Naive thymus-derived CD8-positive, alpha-beta T cell (primary cell): ENCODE results near the gene TIMELESS. TPM values are rescaled to one million over a fixed set of nuclear protein-coding genes. Genes with fewer than 3 reads are reported as not detected.
A peak's percentile ranks its signal among the peaks of the same experiment; 100 is the strongest.
"Not testable (repeated sequence)": the region's sequence is repeated elsewhere in the genome, so short reads cannot be mapped to it uniquely, and the experiment has no call there.

Source experiments
- ATAC-seq, 2 donors: fragments of 150-1000 bp; cut with Tn5 transposase in 1 of 2; sonication (Bioruptor Pico), chemical (Tn5 transposase) in 1 of 2; 1 replicate in 1 of 2; 2 replicates in 1 of 2; pipeline ENCODE4 v1.10.0; 2021; ENCODE audit warnings: mild to moderate bottlenecking in 2 of 2, moderate library complexity in 2 of 2
- POLR2A ChIA-PET: fragments of 350-600 bp; sonication (Branson Sonifier 250); formaldehyde crosslinking; loops from one replicate; lab custom pipeline; 2021; ENCODE audit warnings: antibody characterized with exemption; lab: Charles Lee
- DNase-seq, 10 donors: peaks; one replicate each; pipeline versions ENCODE4 v3.0.0 to v3.0.0-alpha.2; 2020 to 2022
- H3K27ac Mint-ChIP-seq, 10 donors: one replicate each; pipeline ENCODE4 v1.8.0; 2020 to 2022; ENCODE audit warnings: mild to moderate bottlenecking in 10 of 10, mixed read lengths in 10 of 10, moderate library complexity in 4 of 10, inconsistent platforms in 1 of 10
- H3K27me3 Mint-ChIP-seq, 5 donors: one replicate each; pipeline ENCODE4 v1.8.0; 2021 to 2022; ENCODE audit warnings: mixed read lengths in 5 of 5
- H3K36me3 Mint-ChIP-seq, 3 donors: one replicate each; pipeline ENCODE4 v1.8.0; 2020 to 2022; ENCODE audit warnings: mixed read lengths in 3 of 3, mild to moderate bottlenecking in 2 of 3, inconsistent platforms in 1 of 3
- H3K4me1 Mint-ChIP-seq, 4 donors: one replicate each; pipeline ENCODE4 v1.8.0; 2021 to 2022; ENCODE audit warnings: mixed read lengths in 4 of 4
- H3K4me3 Mint-ChIP-seq, 10 donors: one replicate each; pipeline ENCODE4 v1.8.0; 2020 to 2022; ENCODE audit warnings: mild to moderate bottlenecking in 10 of 10, mixed read lengths in 10 of 10, moderate library complexity in 6 of 10, inconsistent platforms in 1 of 10
- H3K9me3 Mint-ChIP-seq, 9 donors: one replicate each; pipeline ENCODE4 v1.8.0; 2020 to 2022; ENCODE audit warnings: mixed read lengths in 9 of 9, mild to moderate bottlenecking in 3 of 9, inconsistent platforms in 1 of 9, moderate library complexity in 1 of 9
- polyA plus RNA-seq, 3 donors: library from polyadenylated mRNA; unstranded; fragments of 300-500 nt; fragmentation: Illumina TruSeq; gene quantifications; one replicate each; pipeline ENCODE4 v1.2.3, GENCODE V29; 2021
- total RNA-seq, 8 experiments: library from RNA in 2 of 8; stranded (reverse) in 2 of 8; gene quantifications; one replicate each; pipeline ENCODE4 v1.2.3 and lab custom pipeline; 2021 to 2026

TIMELESS gene
- total and polyA plus RNA-seq, 5 experiments from 2014 or later = 3.3 to 5.8 (median 4.2) TPM

GRCh38 chr12:56457817-56458216 is 8.6 kb upstream of the TIMELESS start:
- Mint-ChIP-seq H3K4me1 (peaks cover 0 to 4% (median 0%) of the 10 kb centered on the region in 4 donors), H3K9me3 (no peaks in the 10 kb centered on the region), H3K36me3 (no peaks in the 10 kb centered on the region), H3K27ac (no peak overlapping the region), H3K27me3 (no peaks in the 10 kb centered on the region), H3K4me3 (no peak overlapping the region)
- POLR2A ChIA-PET = interaction anchor here (1.4 kb wide), 1 partner anchor 10 kb away, joined by 5 read pairs; the partner anchor contains the start of gene SPRYD4
- ATAC-seq = no peak
- no peak for DNase-seq

DNA sequence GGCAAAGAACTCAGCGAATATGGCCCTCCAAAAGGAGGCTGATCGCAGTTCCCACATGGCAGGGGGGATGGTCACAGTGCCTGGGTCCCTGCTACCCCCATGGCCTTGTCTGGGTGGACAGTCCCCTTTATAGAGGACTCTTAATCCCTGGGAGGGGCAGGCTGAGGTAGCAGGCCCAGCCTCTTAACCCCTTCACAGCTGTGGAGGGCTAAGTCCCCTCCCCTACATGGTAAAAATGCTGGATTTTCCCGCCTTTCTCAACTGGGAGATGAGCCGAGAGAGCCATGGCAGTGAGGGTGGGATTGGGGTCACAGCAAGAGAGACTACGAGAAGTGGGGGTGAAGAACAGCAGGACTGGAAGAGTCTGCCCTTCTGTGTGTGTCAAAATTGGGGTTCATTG is 5.3 kb upstream of the TIMELESS start, which contains the start of gene MIP:
Gene MIP (minus strand): TSS at position 101 of the 400 bp plus-strand sequence. CDS start 44 bp downstream, at position 57.
- no peak for DNase-seq
- Mint-ChIP-seq H3K9me3 (no peaks in the 10 kb centered on the region), H3K4me3 (no peak within 1 kb of the TSS), H3K27ac (peak within 1 kb of the TSS in 2 of 10 donors; percentile 28 to 68), H3K36me3 (no peaks in the 10 kb centered on the region), H3K4me1 (peaks cover 2 to 12% (median 5%) of the 10 kb centered on the region in 4 donors), H3K27me3 (no peaks in the 10 kb centered on the region)
- no peak for ATAC-seq
- POLR2A ChIA-PET = interaction anchor here (0.6 to 1.3 kb wide), 2 partner anchors 14 to 110 kb away, joined by 3 read pairs; no protein-coding TSS in a partner anchor

DNA sequence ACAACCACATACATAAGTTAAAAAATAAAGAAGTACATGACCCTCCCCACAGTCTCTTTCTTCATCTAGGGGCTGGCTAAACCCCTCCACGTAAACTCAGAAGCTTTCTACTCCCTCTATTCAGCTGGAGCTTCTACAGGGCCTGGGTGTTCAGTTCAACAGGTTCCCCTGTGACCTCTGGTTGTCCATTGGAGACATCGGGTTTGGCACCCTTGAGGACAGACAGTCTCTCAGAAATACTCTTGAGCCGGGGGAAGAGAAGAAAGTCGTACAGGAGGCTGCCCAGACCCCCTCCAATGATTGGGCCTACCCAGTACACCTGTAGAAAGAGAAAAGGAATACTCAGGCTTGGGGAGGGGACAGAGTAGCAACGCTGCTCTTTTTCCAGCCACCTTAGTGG is 1.9 kb upstream of the TIMELESS start:
- Mint-ChIP-seq H3K4me3 (peak overlapping the region in 2 of 10 donors; percentile 34 to 57), H3K27ac (peak overlapping the region in 3 of 10 donors; percentile 7 to 53 (median 17)), H3K4me1 (peaks cover 7 to 28% (median 14%) of the 10 kb centered on the region in 4 donors), H3K9me3 (no peaks in the 10 kb centered on the region), H3K27me3 (no peaks in the 10 kb centered on the region), H3K36me3 (no peaks in the 10 kb centered on the region)
- no peak for ATAC-seq
- no peak for DNase-seq
- POLR2A ChIA-PET = interaction anchor here (3.9 kb wide), 1 partner anchor 13 kb away, joined by 15 read pairs; no protein-coding TSS in a partner anchor

DNA sequence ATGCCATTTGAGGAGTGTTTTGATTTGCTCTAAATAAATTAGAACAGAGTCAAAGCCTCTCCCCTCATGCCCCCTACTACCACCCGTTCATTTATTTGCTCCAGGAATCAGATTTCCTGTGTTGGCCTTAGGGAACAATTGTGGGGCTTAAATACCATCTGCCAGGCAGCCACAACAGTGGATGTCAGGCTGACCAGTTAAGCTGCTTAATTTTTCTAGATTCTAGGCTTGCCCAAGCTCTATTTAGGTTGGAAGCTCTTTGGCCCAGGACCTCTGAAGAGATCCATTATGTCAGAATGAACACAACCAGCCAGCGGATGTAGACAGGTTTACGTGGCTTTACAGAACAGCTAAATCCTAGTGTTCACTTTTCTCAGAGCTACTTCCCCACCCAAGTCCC is 1.0 kb upstream of the TIMELESS start:
- no peaks in the 10 kb centered on the region for H3K27me3 Mint-ChIP-seq
- H3K4me1 Mint-ChIP-seq = peaks cover 7 to 28% (median 14%) of the 10 kb centered on the region in 4 donors
- POLR2A ChIA-PET = interaction anchor here (1.4 to 3.9 kb wide), 4 partner anchors 14 to 332 kb away, joined by 3 to 15 read pairs (median 12); partner anchors contain the start of genes RNF41, STAT2 and ZC3H10
- peak overlapping the region in 6 of 10 donors; percentile 93 to 97 (median 96) for H3K27ac Mint-ChIP-seq
- no peaks in the 10 kb centered on the region for H3K36me3 Mint-ChIP-seq
- no peak for DNase-seq
- no peaks in the 10 kb centered on the region for H3K9me3 Mint-ChIP-seq
- no peak for ATAC-seq
- peak overlapping the region in 8 of 10 donors; percentile 27 to 95 (median 92) for H3K4me3 Mint-ChIP-seq

GRCh38 chr12:56449622-56449984 is 377 bp upstream of the TIMELESS start:
- ATAC-seq = no peak
- Mint-ChIP-seq H3K4me3 (peak overlapping the region; percentile 88 to 95 (median 92)), H3K36me3 (no peaks in the 10 kb centered on the region), H3K27me3 (no peaks in the 10 kb centered on the region), H3K9me3 (peaks cover 0 to 3% (median 0%) of the 10 kb centered on the region in 9 donors), H3K4me1 (peaks cover 10 to 28% (median 14%) of the 10 kb centered on the region in 4 donors), H3K27ac (peak overlapping the region; percentile 93 to 97 (median 95))
- POLR2A ChIA-PET = interaction anchor here (0.6 to 3.9 kb wide), 14 partner anchors 11 to 332 kb away, joined by 3 to 15 read pairs (median 6); partner anchors contain the start of genes CNPY2, ESYT1, IL23A and RNF41
- no peak for DNase-seq

GRCh38 chr12:56443208-56443607 is 6.0 kb downstream of the TIMELESS start:
- POLR2A ChIA-PET = interaction anchor here (0.7 kb wide), 1 partner anchor 637 kb away, joined by 4 read pairs; no protein-coding TSS in a partner anchor
- not testable (repeated sequence) for H3K4me3 Mint-ChIP-seq, H3K36me3 Mint-ChIP-seq, H3K27me3 Mint-ChIP-seq, ATAC-seq, DNase-seq
- Mint-ChIP-seq H3K27ac (peak overlapping the region in 1 of 10 donors; percentile 50), H3K4me1 (peaks cover 3 to 10% (median 8%) of the 10 kb centered on the region in 4 donors), H3K9me3 (peaks cover 0 to 17% (median 0%) of the 10 kb centered on the region in 9 donors)

- Mint-ChIP-seq H3K9me3 (no peaks in the 10 kb centered on the region), H3K4me1 (peaks cover 0 to 3% (median 0%) of the 10 kb centered on the region in 4 donors), H3K4me3 (no peak overlapping the region), H3K27ac (peak overlapping the region in 2 of 10 donors; percentile 40 to 45), H3K27me3 (no peaks in the 10 kb centered on the region), H3K36me3 (peaks cover 0 to 2% (median 0%) of the 10 kb centered on the region in 3 donors)
- POLR2A ChIA-PET = interaction anchor here (0.6 kb wide), 1 partner anchor 579 kb away, joined by 3 read pairs; no protein-coding TSS in a partner anchor
- no peak for DNase-seq
- no peak for ATAC-seq
Measured at GRCh38 chr12:56437430-56438176, 11.6 kb downstream of the TIMELESS start.

DNA sequence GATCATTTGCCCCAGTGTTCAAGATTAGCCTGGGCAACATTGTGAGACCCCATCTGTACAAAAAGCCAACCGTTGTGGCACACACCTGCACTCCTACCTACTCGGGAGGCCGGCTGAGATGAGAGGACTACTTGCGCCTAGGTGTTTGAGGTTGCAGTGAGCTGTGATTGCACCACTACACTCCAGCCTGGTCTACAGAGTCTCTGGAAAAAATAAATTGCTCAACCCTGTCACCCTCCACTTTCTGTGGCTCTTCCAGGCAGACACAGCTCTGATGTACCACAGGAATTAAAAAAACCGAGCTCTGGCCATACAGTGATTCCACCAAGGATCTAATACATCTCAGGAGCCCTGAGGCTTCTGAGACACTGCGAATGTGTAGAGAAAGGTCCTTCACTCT is 14.4 kb downstream of the TIMELESS start:
- ATAC-seq (no peak), DNase-seq (no peak)
- POLR2A ChIA-PET = interaction anchor here (0.7 kb wide), 1 partner anchor 19 kb away, joined by 3 read pairs; no protein-coding TSS in a partner anchor
- Mint-ChIP-seq H3K4me3 (no peak overlapping the region), H3K4me1 (peaks cover 0 to 1% (median 0%) of the 10 kb centered on the region in 4 donors), H3K27me3 (no peaks in the 10 kb centered on the region), H3K36me3 (peaks cover 0 to 7% (median 2%) of the 10 kb centered on the region in 3 donors), H3K27ac (peak overlapping the region in 2 of 10 donors; percentile 17 to 53), H3K9me3 (no peaks in the 10 kb centered on the region)

GRCh38 chr12:56431850-56432249 is 17.4 kb downstream of the TIMELESS start:
- H3K36me3 Mint-ChIP-seq = peaks cover 0 to 12% (median 7%) of the 10 kb centered on the region in 3 donors
- POLR2A ChIA-PET = no interaction called here
- H3K4me1 Mint-ChIP-seq = peaks cover 0 to 1% (median 0%) of the 10 kb centered on the region in 4 donors
- ATAC-seq (no peak), DNase-seq (no peak)
- H3K4me3 Mint-ChIP-seq = no peak overlapping the region
- H3K27ac Mint-ChIP-seq = no peak overlapping the region
- no peaks in the 10 kb centered on the region for H3K9me3 Mint-ChIP-seq
- H3K27me3 Mint-ChIP-seq = no peaks in the 10 kb centered on the region

GRCh38 chr12:56431288-56431687 is 17.9 kb downstream of the TIMELESS start:
- Mint-ChIP-seq H3K36me3 (peaks cover 0 to 12% (median 7%) of the 10 kb centered on the region in 3 donors), H3K9me3 (no peaks in the 10 kb centered on the region), H3K4me3 (no peak overlapping the region), H3K4me1 (peaks cover 0 to 1% (median 0%) of the 10 kb centered on the region in 4 donors), H3K27me3 (no peaks in the 10 kb centered on the region), H3K27ac (no peak overlapping the region)
- DNase-seq (no peak), ATAC-seq (no peak)
- POLR2A ChIA-PET = no interaction called here

DNA sequence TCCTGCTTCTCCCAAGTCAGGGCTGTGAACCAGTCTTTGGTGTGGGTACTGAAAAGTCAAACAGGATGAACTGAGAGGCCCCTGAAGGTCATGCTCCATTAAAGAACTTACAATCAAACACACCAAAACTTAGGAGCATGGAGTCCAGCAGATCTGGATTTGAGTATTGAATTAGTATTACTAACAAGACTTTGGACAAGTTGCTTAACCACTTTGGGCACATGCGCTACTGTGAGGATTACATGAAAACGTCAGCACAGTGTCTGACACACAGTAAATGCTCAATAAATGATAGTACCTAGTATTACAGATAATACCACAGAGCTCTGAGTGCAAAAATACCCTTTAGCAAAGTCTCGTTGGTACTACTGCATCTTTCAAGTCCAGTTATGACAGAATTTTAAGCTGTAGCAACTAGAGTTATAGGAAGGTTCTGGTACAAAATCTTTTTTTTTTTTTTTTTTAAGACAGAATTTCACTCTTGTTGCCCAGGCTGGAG is 23.2 kb downstream of the TIMELESS start:
- Mint-ChIP-seq H3K36me3 (peaks cover 2 to 13% (median 11%) of the 10 kb centered on the region in 3 donors), H3K4me1 (peaks cover 8 to 14% (median 10%) of the 10 kb centered on the region in 4 donors)
- POLR2A ChIA-PET = interaction anchor here (0.5 to 0.7 kb wide), 3 partner anchors 16 to 131 kb away, joined by 3 read pairs; no protein-coding TSS in a partner anchor

GRCh38 chr12:56425193-56425592 is 24.0 kb downstream of the TIMELESS start:
- Mint-ChIP-seq H3K4me1 (peaks cover 8 to 14% (median 10%) of the 10 kb centered on the region in 4 donors), H3K27me3 (no peaks in the 10 kb centered on the region), H3K9me3 (no peaks in the 10 kb centered on the region), H3K27ac (peak overlapping the region; percentile 1 to 93 (median 78)), H3K36me3 (peaks cover 3 to 15% (median 15%) of the 10 kb centered on the region in 3 donors), H3K4me3 (peak overlapping the region in 4 of 10 donors; percentile 12 to 48 (median 28))
- POLR2A ChIA-PET = interaction anchor here (0.5 to 1.0 kb wide), 2 partner anchors 17 to 117 kb away, joined by 3 read pairs; no protein-coding TSS in a partner anchor
- ATAC-seq (peak; percentile 75 to 79), DNase-seq (peak in 2 of 10 donors; percentile 17 to 26)

More for the DNA sequence above, 23.2 kb downstream of the TIMELESS start:
- Mint-ChIP-seq H3K27ac (no peak overlapping the region), H3K9me3 (no peaks in the 10 kb centered on the region), H3K4me3 (no peak overlapping the region), H3K27me3 (no peaks in the 10 kb centered on the region)
- ATAC-seq (no peak), DNase-seq (no peak)
